ENCODE results near the gene DAPK1.

GRCh38 chr9:87639949-87640348, 142.3 kb downstream of the DAPK1 start:
- TF ChIP-seq SMC3 (IDR thresholded peaks at IDR 0.05; ENCODE audit: low read depth, low read length) (no peak), EP300 (IDR thresholded peaks at IDR 0.05; ENCODE audit: borderline replicate concordance in 1 of 2, low read depth in 1 of 2, low read length in 1 of 2) (peak in 1 of 2 experiments; percentile 91; a peak in 2 of 4 replicates), CTCF (IDR thresholded peaks at IDR 0.05) (no peak), POLR2AphosphoS5 (IDR thresholded peaks at IDR 0.05; ENCODE audit: low read depth, low read length) (no peak), RFX5 (IDR thresholded peaks at IDR 0.05; ENCODE audit: low read length) (no peak), RAD21 (IDR thresholded peaks at IDR 0.05; ENCODE audit: low read length) (no peak; the same call in 1 of the 2 replicates), TAF1 (IDR thresholded peaks at IDR 0.05; ENCODE audit: borderline replicate concordance, low read depth, low read length) (no peak), REST (IDR thresholded peaks at IDR 0.05; ENCODE audit: low read depth, low read length) (no peak), JUND (IDR thresholded peaks at IDR 0.05) (no peak), GATA2 (CRISPR knock-in tag; IDR thresholded peaks at IDR 0.05) (peak; percentile 77)

All from SK-N-SH (cell line).